GM19324 (cell line): ENCODE data around the gene SH3GL2.

Experiments used
- ATAC-seq: cut with Tn5 transposase; IDR thresholded peaks from one replicate; pipeline ENCODE4 v1.9.1; 2021; ENCODE audit warnings: mild to moderate bottlenecking, moderate library complexity; ENCODE audit not compliant: unreplicated experiment, low FRiP score

The SH3GL2 gene

DNA sequence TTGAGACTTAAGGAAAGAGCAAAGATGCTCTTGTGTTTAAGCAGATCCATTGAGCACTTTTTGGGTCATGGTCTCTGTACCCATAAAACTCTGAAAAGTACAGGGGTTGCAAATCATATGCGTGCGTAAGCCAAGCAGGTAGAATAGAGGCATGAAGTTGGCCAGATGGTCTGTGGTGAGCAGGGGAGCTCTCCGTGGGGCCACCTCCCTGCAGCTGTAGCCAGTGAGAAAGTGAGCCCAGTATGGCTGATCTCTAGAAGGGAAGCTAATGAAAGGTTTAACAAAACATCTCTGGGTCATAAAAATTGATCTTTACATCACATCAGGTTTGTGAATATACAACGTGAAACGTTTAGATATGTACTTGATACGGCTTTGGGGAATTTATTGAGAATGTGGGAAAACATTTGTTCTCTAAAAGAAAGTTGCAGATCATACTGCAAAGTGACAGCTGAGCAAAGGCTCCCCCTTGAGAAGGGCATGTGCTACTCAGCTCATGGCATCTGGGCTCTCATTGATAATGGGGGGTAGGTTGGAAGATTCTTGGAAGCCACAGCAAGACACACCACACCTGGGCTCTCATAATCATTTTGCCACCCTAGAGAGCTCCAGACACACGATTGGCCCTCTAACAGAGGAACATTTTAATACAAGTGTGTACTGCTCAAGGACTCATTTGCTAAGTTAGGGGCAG lies 30.6 kb downstream of the SH3GL2 start:
- ATAC-seq: no peak

DNA sequence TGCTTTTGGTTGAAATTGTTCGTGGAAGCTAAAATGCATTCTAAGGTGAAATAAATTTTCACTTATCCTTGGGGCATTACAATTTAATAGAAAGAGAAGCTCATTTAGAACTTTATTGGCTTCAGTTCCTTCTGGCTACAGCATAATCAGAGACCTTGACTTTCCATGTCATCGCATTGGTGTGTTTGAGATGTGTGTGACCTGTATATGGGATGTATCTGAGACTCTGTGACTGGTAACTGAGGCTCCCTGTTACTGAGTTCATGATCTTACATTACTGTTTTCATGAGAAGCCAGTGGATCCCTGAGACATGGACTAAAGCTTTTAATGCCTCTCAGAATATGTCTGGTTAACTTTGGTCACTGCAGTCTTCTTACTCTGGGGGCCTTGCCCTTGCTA lies 32.5 kb downstream of the SH3GL2 start:
- no peak for ATAC-seq

DNA sequence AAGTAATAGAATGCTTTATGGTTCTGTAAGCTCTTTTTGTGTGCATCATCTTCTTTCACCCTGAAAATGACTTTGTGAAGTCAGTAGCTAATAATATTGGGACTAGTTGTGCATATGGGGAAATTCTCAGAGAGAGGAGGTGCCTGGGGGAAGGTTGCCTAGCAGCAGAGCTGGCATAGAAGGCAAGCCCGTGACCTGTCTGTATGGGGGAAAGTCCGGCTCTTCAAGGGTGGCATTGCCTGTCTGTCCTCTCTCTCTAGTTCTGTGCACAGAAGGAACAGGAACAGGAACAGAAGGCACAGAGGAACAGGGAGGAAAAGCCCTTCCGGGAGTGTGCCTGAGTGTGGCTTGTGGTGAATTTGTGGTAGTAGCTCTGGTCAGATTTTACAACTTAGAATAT lies 33.1 kb downstream of the SH3GL2 start:
- ATAC-seq: no peak

DNA sequence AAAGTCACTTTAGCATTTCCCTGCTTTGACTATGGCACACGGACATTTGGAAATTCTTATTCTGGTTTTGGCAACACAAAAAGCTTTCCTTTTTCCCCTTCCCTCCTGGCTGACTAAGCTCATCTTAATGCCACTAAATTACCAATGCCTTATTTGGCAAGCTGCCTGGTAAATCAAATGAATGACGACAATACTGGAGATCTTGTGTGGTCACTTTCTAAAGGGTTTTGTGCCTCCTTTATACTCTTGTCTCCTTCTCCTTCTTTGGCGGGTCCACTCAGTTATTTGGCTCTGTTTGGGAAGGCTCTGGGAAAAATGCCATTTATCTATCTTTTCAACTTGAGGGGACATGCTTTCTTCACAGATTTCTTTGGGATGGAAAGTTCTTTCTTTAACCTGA lies 34.9 kb downstream of the SH3GL2 start:
- no peak for ATAC-seq

DNA sequence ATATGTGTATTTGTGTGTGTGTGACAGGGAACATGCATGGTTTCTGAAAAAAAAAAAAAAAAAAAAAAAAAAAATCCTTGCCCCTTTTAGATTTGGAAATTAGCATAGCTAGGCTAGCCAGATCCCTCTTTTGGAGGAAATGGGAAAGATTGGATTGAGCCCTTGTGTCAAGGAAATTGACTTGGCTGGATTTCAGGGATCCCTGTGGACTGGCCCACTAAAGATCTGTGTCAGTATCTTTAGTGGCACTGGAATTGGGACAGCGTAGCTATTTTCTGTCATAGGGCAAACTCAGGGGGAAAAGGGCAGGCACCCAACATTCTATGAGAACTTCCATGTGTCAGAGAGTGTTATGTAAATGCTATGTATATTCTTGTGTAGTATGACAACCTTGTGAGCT lies 35.4 kb downstream of the SH3GL2 start:
- no peak for ATAC-seq

DNA sequence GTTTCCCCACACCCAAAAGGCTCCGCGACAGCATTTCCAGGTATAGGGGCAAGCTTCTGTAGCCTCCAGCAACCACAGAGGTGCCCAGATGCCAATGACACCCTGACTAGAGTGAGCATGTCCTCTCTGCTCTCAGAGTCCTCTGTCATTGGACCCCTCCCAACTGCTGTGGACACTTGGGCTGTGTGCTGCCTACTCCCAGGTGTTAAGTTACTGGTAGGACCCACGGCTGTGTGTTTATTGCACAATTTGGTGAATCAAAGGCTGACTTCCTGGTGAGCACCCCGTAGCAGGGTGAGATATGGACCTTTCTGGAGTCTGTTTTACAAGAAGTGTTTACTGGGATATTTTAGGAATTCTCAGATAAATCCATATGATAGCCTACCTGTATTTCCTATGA lies 36.0 kb downstream of the SH3GL2 start:
- ATAC-seq: no peak

DNA sequence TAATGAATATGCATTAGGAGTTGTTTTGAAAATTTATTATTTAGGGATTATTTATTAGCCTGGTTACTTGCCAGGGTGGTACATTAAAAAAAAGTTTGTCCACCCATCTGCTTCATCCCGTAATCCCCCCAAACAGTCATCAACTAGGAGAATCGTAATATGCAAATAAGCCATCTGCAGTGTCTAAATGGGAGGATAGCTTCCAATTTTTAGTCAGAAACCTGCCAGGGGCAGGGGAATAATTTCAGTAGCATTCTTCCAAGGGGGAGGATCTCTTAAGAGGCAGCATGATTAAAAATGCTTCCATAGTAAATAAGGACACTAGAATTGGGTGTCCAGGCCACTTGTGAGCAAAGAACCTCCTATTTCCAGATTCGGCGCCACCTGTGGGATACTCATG lies 43.3 kb downstream of the SH3GL2 start:
- no peak for ATAC-seq

DNA sequence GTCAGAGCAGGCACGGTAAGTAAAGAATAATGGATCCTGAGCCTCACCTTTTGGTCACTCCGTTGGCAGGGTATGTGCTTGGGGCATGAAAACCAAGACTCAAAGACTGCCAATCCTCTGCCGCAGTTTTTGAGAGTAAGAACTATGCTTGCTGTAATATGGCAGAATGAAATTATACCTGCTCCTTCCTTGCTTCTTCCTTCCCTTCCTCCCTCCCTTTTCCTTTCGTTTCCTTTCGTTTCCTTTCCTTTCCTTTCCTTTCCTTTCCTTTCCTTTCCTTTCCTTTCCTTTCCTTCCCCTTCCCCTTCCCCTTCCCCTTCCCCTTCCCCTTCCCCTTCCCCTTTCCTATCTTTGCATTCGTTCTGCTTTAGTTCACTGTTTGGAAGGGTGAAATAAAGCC lies 43.9 kb downstream of the SH3GL2 start:
- no peak for ATAC-seq

DNA sequence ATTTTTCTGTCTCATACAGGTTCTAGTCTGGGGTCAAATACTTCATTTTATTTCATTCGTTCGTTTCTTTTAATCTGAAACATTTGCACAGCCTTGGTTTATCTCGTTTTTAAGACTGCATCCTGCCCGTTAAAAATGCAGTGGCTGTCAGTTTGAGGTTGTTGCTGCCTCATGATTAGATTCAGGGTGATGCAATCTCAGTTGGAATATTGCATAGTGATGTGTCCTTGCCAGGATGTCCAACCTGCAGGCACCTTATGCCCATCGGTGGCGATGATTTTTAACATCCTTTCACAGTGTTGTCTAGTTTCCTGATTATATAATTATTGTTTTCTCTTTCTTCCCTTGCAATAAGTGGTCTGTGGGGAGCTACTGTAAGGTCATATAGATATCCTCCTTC lies 45.1 kb downstream of the SH3GL2 start:
- ATAC-seq: no peak

DNA sequence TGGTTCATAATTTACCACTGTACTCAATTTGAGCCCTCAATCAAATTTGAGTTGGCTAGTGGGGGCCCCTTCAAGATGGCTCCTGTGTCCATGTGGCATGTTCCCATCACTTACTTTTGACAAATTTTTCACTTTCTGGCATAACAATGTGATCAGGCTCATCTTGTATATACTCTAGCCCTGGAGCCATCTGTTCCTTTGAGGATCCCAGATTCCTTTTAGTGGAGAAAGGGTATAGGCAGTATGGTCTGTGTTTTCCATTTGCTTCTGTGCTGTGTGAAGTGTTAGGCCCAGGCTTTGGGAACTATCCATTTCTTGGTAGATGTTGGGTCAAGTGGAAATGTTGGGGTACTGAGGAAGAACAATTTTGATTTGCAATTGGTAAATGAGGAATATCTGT lies 45.7 kb downstream of the SH3GL2 start:
- ATAC-seq: no peak

DNA sequence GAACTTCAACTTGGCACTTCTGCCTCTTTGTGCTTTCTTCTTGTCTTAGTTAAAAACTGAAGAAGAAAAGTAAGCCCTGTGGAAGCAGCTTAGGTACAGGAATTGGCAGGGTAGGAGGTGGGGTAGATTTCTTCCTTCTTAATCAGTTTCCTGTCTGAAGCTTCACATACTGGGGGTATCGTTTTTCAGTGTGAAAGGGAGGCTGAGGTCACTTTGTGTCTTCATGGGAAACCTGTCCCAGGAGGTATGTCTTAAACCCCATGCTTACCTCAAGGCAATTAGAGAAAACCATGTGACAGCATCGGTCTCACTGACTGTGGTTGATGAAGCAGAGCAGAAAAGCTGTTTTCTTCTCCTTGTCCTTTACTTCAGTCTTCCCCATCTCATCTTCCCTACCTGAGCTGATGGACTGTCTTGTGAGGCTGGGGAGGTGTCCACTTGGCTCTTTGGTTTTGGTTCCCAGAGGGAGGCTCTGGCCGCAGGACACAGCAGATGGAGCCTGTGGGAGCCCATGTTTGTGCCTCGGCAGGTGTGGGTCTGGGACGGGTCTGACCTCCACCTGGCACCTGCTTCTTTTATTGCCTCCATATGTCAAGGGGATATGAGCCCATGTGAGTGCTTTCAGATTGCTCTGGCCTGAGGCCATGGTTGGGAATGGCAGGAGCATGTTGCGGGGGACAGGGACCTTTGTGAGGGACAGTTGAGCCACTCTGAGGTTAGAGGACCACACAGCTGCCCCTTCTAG lies 47.0 kb downstream of the SH3GL2 start:
- ATAC-seq: no peak

DNA sequence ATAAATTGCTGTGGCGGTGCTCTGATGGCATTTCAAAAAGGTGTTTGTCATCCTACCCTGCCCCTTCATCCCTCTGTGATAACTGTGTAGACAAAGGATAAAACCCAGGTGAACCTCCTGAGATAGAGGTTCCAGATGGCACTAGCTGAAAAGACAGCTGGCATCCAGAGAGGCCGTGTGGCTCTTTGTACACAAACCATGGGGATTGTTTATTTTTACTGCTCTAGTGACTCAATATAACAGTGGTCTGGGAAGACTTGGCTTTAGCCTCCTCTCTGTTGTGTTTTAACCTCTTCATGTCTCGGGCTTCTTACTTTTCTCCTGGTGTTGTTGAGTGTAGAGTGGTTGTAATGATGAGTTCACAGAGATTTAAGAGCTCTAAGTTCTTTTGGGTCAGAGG lies 48.8 kb downstream of the SH3GL2 start:
- ATAC-seq: no peak

DNA sequence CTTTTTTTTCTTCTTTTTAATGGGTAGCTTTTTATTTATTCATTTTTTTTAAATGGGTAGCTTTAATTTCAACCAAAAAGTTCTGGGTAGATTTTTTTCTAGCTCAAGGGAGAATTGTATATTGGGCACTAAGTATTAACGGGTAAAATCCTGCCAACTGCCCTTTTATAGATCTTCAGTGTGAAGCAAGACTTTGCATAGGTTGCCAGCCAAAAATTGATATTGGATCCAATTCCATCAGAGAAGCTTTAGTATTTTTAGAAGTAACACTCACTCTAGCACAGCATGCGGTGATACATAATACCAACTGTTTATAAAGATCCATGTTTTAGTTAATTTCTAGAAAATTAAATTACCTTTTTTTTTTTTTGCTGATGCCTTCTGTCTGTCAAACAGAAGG lies 49.8 kb downstream of the SH3GL2 start:
- ATAC-seq: no peak

DNA sequence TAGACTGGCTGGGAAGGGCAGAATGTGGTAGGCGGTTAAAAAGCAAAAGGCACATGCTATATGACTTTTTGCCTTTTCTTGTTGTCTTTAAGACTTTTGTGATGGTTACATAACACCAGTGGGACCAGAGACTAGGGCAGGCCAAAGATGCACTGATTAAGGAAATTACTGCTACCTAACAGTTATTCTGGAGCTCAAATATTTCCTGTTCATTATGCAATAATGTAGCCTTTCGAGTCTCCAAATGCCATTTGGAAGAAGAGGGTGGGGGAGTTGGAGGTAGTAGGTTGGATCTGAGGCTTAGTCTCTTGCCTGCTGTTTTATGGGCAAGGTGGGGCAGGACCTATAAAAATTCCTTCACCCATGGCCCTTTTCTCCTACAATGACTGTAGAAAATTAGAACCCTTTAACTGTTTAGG lies 51.7 kb downstream of the SH3GL2 start:
- no peak for ATAC-seq

DNA sequence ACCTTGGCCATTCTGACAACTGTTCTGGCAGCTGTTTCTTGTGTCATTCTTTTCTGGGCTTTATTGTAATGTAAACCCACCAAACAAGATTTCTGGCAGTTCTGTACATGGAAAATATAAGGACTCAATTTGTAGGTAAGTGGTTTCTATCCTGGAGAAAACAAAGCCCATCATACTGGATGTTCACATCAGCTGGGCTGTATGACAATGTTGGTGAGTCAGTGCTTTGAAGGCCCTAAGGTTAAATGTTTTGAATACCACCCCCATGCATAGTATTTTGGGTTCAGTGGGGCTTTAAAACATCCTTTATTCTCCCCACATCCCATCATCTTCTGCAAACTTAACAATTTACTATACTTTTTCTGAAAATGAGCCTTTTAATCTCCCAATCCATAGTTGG lies 52.5 kb downstream of the SH3GL2 start:
- no peak for ATAC-seq

DNA sequence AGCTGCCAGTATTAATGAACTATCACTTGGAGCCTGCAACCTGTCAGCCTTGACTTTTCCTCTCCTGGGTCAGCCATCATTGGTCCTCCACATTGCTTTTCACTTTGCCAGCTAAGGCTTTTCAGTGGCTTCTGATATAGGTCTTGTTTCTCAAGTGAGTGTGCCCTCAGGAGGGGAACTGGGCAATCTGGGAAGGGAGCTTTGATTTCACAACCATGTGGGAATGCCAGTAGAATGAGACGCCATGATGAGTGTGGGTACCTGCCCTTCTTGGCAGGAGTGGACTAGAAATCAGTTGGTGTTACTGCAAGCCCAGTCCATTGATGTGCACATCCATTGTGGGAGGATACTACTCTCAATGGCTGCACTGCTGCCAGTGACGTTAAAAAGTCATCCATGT lies 54.1 kb downstream of the SH3GL2 start:
- ATAC-seq: no peak

DNA sequence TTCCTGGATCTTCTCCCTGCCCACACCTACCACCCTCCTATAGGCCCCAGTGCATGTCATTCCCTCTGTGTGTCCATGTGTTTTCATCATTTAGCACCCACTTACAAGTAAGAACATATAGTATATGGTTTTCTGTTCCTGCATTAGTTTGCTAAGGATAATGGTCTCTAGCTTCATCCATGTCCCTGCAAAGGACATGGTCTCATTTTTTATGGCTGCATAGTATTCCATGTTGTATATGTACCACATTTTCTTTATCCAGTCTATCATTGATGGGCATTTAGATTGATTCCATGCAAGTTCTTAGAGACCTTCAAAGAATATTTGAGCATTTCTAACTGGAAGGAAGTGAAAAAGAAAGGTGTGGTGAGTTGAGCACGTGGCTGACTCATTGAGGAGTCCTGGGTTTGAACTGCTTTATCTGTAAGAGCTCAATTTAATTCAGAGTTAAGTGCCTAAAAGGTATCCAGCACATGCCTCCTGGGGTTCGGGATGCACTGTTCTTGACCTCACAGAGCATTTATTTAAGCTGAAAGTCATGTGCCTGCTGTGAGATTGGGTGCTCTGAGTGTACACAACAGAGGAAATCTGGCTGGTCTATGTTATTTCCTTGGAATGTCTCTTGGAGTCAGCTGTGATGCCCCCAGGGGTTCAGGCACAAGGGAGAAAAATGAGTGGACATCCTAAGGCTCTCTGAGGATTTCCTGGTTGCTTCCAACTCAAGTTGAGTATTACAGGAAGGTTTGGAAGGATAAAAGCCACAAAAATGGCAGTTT lies 56.4 kb downstream of the SH3GL2 start:
- ATAC-seq: no peak

DNA sequence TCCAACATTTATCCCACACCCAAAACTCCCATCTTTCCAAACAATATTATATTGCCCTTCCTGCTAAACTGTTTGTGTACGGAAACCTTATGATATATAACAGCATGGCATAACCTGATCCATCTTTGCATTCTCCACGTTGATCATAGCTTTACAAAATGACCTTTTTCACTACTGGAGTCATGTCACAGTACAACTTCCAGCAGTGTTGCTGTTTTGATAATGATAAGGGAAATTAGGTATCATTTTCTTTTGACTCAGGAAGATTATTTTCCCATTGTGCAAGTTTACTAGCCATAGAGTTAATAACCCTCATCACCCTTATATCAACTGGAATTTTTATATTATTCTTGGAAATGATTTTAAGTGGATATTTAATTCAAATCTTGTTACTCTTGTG lies 57.5 kb downstream of the SH3GL2 start:
- no peak for ATAC-seq

DNA sequence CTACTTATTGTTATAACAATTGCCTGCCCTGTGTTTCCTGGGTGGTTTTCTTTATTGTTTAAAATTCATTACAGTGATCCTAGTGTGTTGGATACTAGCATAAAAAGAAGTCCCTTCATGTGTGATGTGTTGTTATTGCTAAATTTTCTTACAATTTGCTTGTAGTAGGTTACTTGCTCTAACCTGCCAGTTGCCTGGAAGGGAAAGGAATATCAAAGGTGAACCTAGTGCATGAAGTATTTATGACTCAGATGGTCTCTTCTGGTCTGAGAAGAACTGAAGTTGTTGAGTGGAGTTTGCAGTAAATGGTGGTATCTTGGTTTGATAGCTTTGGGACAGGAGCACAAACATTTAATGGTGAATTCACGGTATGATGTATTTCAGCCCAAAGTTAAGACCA lies 58.0 kb downstream of the SH3GL2 start:
- ATAC-seq: no peak

DNA sequence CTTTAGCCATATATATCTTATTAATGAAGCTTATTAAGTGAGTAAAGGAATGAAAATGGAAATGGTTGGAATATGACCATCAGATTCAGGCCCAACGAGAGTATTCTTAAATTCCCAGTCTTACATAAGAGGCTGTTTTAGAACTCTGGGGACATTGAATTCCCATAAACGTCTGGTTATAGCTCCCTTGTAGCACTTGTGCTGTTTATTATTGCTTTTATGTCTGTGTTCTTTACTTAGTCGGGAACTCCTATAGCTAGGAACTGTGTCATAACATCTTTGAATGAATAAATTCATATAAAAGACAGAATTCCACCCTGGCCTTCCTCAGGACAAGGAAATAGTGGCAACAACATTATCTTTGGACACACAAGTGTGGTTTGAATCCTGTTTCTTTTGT lies 58.4 kb downstream of the SH3GL2 start:
- ATAC-seq: no peak

DNA sequence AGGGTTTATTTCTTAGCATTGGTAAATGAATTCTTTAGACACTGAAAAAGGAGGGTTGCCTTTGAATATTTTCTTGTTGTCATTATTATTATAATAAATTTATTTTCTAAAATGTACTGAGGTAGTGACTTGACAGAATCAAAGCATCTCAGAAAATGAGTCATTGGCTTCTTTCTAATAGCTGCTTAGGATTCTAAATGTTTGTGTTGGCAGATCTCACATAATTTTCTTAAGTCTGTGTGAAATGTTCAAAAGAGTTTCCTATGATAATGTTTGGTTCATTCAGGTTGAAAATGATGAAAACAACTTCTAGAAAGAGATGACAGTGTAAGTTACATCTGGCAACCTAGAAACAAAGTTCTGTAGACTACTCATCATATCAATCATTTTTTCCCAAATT lies 69.7 kb downstream of the SH3GL2 start:
- no peak for ATAC-seq

DNA sequence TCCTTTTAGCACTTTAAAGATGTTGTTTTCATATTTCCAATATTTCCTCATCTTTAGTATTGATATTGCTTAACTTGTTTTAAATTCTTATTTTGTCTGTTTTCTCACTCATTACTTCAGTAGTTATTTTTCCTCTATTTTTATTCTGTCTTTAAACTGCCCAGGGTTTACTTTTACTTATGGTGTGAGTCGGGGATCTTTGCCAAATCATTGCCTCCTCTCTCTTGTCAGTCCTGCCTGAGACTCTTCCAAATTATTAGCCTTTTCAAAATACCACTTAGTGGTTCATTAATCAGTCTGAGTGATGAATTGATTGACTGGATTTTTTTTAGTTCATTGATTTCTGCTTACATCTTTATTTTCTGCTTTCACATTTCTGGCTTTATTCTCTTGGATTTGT lies 72.9 kb downstream of the SH3GL2 start:
- ATAC-seq: no peak
